DMS 273 (cell line): ENCODE results near the gene BEST1.
"Not testable (repeated sequence)": the region's sequence is repeated elsewhere in the genome, so short reads cannot be mapped to it uniquely, and the experiment has no call there.

Experiments
- DNase-seq: peaks from one replicate; lab custom pipeline; 2025; ENCODE audit not compliant: unreplicated experiment; lab: John Stamatoyannopoulos, UW

Gene BEST1

DNA sequence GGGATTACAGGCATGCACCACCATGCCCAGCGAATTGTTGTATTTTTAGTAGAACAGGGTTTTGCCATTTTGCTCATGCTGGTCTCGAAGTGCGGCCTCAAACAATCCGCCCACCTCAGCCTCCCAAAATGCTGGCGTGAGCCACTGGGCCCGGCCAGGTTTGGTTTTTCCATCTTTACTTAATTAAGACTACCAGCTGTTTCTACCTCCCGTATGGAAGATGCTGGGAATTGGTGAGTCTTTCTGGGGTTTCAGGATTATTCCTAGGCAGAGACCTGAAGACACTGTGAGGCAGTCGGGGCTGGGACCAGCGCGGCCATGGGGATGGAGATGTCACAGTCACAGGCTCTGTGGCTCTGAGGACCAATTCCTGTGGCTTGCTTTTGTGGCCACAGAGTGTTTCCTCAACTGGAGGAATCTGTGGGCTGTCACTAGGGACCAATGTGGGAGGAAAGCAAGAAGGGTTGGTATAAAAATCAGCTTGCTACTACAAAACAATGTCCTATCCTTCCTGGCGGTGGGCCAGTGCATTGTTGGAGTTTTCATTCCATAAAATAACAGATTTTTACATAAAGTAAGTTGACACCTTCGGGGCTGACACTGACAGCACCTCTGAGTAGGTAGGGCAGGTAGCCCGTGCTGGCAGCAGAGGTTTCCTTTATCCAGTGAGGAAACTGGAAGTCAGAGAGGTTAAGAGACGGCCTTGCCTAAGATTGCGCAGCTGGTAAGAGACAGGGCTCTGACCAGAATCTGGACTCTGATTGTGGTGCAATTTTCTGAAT is 25.7 kb downstream of the BEST1 start:
- no peak for DNase-seq

DNA sequence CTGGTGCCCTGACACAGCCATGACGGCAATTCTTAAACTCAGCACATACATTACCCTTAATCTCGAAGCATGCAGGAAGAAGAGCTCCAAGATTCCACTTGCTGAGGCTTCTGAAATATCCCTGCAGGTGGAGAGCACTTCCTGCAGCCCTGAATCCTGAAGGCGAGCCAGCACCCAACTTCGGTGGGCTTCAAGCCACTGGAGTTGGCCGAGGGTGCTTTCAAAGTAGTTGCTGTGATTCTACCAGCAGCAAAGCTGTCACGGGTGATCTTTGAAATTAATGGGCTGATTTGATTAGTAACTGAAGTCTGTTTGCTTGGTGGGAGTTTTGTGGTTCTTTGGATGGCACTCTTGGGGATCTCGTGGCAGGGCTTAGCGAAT is 26.3 kb downstream of the BEST1 start:
- no peak for DNase-seq

DNA sequence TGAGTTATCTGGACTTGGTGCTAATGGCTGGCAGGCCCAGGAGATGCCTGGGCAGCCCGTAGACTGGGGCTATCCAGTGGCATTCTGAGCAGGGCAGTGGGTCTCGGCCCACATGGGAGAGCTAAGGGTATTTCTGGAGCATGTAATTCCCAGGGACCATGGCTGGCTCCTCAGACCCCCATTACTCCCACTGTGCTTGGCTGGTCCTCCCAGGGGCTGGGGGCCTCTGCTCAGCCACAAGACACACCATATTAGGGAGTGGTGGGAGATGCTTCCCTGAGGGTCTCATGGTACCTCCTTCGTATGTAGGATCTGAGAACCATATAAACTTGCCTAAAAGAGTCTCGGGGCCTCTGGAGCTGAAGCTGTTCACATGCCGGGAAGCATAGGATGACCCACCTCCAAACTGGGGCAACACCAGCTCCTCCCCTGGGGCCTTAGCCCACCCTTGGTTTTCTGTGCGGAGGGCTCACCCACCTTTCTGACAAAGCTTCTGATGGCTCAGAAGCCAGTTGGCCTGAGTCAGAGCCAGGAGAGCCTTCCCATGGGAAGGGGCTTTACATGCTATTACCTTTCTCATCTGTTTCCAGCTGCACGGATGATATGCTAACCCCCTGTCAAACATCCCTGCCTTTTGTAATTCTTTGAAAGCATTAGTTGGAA is 26.8 kb downstream of the BEST1 start:
- DNase-seq: no peak

DNA sequence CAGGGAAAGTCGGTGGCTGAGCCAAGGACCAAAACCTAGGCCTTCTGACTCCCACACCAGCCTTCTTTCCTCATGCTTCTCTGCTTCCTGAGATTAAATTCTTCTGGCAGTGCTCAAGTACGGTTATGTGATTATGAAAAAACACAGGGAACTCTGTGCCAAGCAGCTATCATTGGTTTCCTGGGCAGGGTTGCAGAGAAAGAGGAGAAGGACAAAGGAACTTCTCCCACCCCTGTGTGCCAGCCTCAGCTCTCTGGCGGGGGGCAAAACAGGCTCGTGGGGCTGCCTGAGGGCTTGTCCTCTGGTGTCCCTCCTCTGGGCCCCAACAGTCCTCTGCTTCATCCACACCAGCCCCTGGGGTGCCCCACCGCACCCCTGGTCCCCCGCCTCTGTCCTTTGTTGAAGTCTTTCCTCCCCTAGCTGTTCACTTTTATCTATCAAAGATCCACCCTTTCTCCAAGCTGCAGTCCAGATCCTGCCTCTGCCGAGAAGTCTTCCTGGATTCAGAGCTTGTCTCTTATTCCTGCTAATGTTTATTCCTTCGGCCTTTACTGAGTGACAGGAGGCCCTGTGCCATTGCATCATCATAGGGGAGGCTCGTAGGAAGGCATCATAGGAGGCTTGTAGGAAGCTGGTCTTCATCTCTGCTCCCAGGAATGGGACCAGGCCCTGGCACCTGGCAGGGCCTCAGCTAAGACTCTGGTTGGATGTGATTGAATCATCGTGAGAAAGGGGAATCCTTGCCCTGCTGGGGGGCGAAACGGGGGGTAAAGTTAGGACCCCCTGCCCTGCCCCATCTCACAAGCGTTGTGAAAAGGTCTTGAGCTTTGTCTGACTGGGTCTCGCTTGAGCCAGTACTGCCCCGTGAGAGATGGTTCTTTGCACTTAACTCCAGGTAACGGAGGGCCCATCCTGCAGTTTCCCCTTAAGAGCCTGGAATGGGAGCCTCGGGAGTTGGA is 28.8 kb downstream of the BEST1 start:
- DNase-seq: no peak

DNA sequence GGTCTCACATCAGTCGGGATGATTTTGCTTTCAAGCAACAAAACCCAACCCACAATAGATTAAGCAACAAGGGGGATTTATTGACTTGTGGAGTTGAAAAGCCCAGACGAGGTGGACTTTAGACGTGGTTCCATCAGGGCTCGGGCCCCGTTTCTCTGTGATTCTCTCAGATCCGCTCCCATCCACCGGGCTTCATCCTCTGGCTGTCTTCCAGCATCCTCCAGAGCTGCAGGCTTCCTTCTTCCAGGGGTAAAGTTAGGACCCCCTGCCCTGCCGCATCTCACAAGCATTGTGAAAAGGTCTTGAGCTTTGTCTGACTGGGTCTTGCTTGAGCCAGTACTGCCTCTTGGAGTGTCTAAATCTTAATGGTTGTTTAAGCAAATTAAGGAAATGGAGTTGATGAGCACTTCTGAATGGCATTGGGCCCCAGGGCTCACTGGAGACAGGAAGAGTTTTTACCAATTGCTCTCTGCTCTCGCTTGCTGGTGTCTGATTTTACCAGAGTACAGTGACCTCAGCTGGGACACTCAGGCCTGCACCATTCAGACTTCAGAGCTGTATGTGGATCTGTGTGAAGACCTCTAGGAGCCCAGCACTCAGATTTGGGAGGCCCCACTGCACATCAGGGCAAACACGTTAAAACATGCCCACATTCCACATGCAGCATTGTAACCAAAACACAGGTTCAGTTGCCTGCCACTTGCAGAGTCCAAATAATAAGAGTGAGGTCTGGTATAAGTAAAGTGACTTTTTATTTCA is 30.8 kb downstream of the BEST1 start:
- DNase-seq: no peak

DNA sequence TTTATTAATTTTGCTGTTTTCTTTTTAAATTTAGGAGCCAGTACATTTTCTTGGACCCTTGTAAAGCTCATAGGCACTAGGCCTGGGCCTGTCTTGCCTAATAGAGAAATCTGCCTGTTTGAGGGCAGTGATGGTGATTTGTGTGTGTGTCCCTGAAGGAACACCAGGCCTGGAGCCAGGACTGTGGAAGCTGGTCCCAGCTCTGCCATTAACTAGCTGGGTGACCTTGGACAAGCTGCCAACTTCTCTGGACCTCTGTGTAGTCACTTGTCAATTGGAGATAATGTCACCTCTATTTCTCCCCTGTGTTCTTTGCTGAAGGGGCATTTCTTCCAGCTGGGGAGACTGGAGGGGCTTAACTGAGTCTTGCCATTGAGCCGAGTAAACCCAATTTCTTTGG is 33.3 kb downstream of the BEST1 start:
- DNase-seq: no peak

DNA sequence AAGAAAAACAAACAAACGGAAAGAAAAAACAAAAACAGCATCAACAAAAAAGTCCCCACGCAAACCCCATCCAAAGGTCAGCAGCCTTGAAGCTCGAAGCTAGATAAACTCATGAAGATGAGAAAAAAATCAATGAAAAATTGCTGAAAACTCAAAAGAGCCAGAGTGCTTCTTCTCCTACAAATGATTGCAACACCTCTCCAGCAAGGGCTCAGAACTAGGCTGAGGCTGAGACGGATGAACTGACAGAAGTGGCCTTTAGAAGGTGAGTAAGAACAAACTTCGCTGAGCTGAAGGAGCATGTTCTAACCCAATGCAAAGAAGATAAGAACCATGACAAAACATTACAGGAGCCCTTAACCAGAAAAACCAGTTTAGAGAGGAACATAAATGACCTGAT is 35.7 kb downstream of the BEST1 start:
- DNase-seq: no peak

DNA sequence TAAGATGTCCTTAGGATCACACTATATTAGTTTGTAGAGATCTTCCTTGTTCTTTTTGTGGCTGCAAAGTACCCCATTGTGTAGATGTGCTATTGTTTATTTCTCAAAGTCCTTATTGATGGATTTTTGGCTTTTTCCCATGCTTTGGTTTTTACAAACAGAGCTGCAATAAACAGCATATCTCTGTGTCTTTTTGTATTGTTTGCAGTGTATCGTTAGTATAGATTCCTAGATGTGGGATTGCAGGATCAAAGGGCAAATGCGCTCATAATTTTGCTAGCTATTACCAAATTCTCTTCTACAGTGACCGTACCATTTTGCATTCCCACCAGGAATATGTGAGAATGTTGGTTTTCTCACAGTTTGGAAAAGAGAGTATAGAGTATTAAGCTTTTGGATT is 44.8 kb downstream of the BEST1 start:
- no peak for DNase-seq

DNA sequence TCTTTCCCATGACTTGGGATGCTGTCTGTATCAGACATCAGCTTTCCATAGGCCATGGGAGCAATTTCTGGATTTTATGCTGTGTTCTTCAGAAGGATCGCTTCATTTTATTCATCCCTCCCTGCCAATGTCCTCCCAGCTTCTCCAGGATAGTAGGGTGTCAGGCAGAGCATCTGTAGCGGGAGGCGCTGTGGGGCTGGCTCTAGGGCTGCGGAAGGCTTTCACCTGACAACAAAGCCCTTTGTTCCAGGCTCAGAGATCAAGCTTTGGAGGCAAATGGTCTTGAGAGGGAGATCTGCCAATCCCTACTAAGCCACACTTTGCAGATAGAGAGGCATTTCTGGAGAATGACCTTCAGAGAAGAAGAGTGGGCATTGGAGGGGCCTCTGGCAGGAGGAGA is 46.8 kb downstream of the BEST1 start:
- DNase-seq: no peak

DNA sequence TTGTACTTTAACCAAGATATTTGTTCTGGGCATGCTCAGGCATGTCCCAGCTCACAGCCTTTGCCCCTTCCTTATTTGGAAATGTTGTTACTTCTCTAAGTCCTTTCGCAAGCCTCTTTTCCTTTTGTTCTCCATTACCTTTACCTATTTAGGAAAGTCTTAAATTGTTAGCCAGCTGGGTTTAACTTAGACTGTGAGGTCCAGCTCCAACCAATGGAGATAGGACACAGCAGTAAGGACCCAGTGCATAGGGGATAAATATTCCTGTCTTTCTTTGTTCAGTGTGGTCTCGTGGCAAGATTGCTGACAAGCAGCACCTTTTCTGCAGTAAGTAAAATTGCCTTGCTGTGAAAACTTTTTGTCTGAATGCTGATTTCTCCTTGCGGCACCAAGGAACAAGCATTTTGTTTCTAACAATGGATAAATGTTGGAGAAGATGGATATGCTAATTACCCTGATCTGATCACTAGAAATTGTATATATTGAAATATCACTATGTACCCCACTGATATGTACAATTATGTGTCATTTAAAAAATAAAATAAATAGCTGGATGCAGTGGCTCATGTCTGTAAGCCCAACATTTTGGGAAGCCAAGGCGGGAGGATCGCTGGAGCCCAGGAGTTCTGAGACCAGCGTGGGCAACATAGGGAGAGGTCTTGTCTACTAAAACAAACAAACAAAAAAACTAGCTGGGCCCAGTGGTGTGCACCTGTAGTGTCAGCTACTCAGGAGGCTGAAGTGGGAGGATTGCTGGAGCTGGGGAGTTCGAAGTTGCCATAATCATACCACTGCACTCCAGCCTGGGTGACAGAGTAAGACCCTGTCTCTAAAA is 49.2 kb downstream of the BEST1 start:
- DNase-seq: no peak

DNA sequence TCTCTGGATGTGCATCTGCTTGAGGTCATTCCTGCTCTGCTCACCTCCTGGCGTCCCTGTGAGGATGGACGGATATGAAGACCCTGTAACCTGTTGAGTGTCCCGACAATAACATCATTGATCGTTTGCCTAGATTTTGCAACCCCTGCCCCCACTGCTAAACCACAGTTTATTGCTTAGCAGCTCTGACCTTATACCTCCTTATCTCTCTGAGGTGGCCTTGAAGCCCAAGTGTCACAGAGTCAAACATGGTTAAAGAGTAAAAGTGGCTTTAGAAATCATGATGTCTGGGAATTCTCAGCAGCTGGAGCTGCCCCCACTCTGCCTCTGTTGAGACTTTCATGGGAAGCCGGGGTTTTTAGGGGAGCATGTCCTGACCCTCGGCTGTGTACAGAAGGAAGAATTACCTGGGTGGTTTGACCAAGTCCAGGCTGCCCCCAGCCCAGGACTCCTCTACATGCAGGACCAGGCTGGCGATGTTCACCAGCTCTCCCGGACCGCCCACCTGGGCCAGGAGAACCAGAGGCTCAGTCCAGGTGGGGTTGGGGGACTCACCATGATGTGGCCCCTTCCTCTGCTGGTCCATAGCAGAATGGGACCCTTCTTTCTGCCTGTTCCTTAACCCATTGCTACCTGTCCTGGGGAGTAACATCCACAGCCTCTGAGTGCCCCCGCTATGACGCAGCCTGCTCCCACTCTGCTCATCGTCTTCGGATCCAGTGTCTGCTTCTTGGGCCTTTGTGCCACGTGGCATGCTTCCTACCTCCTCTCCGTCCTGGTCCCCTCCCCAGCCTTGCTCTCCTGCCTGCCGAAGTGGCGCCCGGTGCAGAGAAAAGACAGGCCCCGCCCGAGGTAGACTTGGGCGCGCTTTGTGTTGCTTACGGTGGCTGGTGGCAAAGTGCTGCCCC is 50.6 kb downstream of the BEST1 start:
- DNase-seq: no peak

DNA sequence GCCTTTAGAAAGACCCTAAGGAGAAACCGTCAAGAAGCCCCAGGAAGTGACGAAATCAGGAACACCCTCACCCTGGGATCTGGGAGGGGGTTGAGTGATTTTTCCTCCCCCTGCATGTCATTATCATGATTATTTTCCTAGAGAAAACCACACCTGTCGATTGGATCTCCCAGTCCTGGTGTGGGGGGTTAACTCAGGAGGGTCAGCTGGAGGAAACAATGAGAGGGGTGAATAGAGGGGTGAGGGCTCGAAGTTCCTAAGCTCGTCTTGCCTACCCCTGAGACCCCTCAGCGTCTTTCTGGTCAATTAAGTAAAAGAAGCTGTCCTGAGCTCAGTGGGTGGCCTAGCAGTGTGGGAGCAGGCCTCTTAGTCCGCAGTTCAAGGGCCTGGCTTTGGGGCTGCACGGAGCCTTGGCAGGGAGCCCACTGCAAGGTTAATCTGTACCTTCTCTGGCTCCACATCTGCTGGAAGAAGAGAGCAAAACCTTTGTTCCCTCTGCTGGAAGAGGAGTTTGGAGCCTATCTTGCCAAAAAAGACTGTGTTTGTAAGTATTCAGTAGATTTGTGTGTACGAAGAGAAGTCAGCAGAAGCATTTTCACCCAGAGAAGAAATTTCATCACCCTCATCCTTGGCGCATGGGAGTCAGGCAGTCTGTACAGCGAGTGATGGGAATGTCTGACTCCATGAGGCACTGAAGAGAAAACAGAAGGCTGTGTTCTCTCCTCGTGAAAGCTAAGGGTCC is 51.5 kb downstream of the BEST1 start:
- peak; percentile 30 for DNase-seq

DNA sequence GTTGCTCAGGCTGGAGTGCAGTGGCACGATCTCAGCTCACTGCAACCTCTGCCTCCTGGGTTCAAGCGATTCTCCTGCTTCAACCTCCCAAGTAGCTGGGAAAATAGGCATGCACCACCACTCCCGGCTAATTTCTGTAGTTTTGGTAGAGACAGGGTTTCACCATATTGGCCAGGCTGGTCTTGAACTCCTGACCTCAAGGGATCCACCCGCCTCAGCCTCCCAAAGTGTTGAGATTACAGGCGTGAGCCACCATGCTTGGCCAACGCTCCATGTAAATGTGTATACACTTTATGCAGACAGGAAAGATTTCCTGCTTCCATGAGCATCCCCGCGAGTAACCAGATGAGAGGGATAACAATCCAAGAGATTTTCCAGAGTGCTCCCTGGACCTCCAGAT is 52.1 kb downstream of the BEST1 start:
- DNase-seq: not testable (repeated sequence)

DNA sequence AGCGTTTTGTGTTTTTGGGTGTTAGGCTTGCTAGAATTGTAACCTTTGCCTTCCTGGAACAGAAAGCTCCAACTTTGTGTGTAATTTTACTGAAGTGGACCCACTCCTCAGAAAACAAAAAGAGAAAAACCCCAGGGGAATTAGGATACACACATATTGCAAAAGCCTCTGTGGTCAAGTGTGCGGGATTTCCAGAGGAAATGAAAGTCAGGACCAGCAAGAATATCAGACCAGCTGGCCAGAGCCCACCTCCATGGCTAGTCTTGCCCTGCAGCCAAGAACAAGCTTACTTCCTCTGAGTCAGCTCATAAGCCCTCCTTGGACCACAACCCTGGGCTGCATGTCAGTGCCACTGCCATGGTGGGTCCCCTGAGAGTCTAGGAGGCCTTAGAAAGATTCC is 54.3 kb downstream of the BEST1 start:
- DNase-seq: no peak

DNA sequence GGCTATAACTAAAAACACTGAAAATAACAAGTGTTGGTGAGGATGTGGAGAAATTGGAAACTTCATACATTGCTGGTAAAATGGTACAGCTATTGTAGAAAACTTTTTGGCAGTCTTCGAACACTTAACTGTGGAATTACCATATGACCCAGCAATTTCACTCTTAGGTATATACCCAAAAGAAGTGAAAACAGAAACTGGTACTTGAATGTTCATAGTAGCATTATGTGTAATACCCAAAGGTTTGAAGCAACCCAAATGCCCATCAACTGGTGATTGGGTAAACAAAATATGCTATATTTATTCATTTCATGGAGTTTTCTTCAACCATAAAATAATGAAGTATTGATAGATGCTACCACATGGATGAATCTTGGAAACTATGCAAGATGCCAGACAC is 58.0 kb downstream of the BEST1 start:
- DNase-seq: no peak

DNA sequence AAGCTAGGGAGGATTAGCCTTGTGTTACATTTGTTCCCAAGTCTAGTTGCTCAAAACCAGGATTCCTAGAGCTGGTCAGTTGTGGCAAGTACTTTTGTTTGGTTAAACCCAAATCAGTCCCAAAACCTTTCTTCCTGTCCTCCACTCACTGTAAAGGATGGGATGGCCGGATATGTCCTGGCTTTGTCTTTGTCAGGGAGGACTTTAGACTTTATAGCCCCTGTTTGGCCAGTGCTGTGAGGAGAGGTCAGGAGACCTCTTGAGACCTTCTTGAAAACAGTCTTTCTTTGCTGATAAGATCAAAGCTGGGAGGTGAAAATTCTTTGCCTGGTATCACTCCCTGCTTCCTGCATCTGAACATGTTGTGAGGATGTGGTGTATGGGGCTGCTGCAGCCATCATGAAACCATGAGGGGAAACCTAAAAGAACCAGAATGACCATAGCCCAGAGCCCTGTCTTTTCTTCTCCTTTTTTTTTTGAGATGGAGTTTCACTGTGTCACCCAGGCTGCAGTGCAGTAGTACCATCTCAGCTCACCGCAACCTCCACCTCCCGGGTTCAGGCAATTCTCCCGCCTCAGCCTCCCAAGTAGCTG is 60.9 kb downstream of the BEST1 start:
- no peak for DNase-seq

DNA sequence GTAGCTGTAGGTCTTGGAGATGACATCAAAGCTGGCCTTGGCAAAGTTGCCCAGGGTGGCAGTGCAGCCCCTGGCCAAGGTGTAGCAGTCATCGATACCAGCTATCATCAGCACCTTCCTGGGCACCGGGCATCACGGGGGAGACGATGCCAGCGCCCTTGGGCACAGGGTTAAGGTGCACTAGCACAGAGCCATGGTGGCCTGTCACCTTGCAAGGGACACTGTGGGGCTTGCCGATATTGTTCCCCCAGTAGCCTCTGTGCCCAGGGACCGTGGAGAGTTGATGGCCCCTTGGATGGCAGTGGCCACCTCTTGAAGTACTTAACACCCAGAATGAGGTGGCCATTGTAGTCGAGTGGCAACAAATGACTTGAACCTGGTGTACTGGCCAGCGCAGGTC is 61.7 kb downstream of the BEST1 start:
- no peak for DNase-seq

DNA sequence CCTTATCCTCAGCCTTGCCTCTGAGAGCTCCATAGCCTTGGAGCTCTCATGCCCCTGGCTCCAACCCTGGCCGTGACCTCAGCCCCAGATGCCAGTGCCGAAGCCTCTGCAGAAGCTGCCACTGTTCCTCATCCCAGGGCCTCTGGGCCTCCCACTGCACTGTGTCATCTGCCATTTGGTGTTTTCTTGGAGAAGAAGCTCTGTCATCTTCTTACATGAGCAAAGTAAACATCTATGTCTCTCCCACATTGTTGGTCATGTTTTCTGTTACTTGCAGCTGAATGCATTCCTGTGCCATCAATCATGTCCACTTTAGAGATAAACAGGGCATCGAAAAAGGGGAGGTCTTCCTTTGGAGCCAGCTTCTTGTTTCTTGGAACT is 62.3 kb downstream of the BEST1 start:
- no peak for DNase-seq
